Keratinocyte (primary cell): ENCODE data around the gene MAP3K4. TPM values are rescaled to one million over a fixed set of nuclear protein-coding genes. Genes with fewer than 3 reads are reported as not detected.

Experiments
- DNase-seq: peaks from one replicate; pipeline ENCODE4 v3.0.0-alpha.2; 2011; ENCODE audit warnings: low read depth, missing footprints, low spot score
- FAIRE-seq: peaks from 2 replicates; lab custom pipeline; 2011; peaks lifted over from hg19 to GRCh38; lab: Jason Lieb, UNC
- H2AFZ ChIP-seq: 2 replicates; pipeline ENCODE4 v1.6.0; 2012; ENCODE audit warnings: low read length, control low read depth, inconsistent platforms; ENCODE audit not compliant: control insufficient read depth
- H3K27ac ChIP-seq: 2 replicates; pipeline ENCODE4 v1.5.1; 2011; ENCODE audit warnings: low read length; ENCODE audit not compliant: control insufficient read depth, insufficient read depth
- H3K27me3 ChIP-seq: 3 replicates; pipeline ENCODE4 v1.6.0; 2011; ENCODE audit warnings: low read length; ENCODE audit not compliant: control insufficient read depth, insufficient read depth; ENCODE audit errors: extremely low read depth
- H3K36me3 ChIP-seq, 2 experiments: 2 replicates in 1 of 2; 3 replicates in 1 of 2; pipeline ENCODE4 v1.5.1; 2011; ENCODE audit warnings: low read length in 2 of 2, mild to moderate bottlenecking in 1 of 2; ENCODE audit not compliant: control insufficient read depth in 2 of 2, insufficient read depth in 2 of 2; ENCODE audit errors: extremely low read depth in 1 of 2
- H3K4me1 ChIP-seq: 3 replicates; pipeline ENCODE4 v1.5.1; 2011; ENCODE audit warnings: low read length; ENCODE audit not compliant: control insufficient read depth, insufficient read depth; ENCODE audit errors: extremely low read depth
- H3K4me2 ChIP-seq: 3 replicates; pipeline ENCODE4 v1.6.0; 2011; ENCODE audit warnings: low read depth, low read length; ENCODE audit not compliant: control insufficient read depth, insufficient read depth; ENCODE audit errors: extremely low read depth
- H3K4me3 ChIP-seq, 3 experiments: fragments of 200-600 bp in 1 of 3; sonication (generic) in 1 of 3; 2 replicates in 2 of 3; 3 replicates in 1 of 3; pipeline ENCODE4 v1.5.1; 2011 to 2016; ENCODE audit warnings: low read length in 3 of 3, mild to moderate bottlenecking in 3 of 3, control low read depth in 2 of 3, inconsistent platforms in 1 of 3, low read depth in 1 of 3, mixed read lengths in 1 of 3, mixed run types in 1 of 3, moderate library complexity in 1 of 3; ENCODE audit not compliant: control insufficient read depth in 2 of 3, insufficient read depth in 2 of 3; ENCODE audit errors: extremely low read depth in 1 of 3
- H3K79me2 ChIP-seq: 2 replicates; pipeline ENCODE4 v1.6.0; 2012; ENCODE audit warnings: low read length; ENCODE audit not compliant: control insufficient read depth, insufficient read depth
- H3K9ac ChIP-seq: 3 replicates; pipeline ENCODE4 v1.6.0; 2011; ENCODE audit warnings: low read length; ENCODE audit not compliant: control insufficient read depth, insufficient read depth; ENCODE audit errors: extremely low read depth
- H3K9me1 ChIP-seq: 3 replicates; pipeline ENCODE4 v1.6.0; 2011; ENCODE audit warnings: low read length; ENCODE audit not compliant: control insufficient read depth, insufficient read depth; ENCODE audit errors: extremely low read depth
- H3K9me3 ChIP-seq: 2 replicates; pipeline ENCODE4 v1.5.1; 2012; ENCODE audit warnings: low read depth, low read length; ENCODE audit not compliant: control insufficient read depth
- H4K20me1 ChIP-seq: 3 replicates; pipeline ENCODE4 v1.6.0; 2011; ENCODE audit warnings: low read length; ENCODE audit not compliant: control insufficient read depth, insufficient read depth; ENCODE audit errors: extremely low read depth
- CTCF ChIP-seq, 3 experiments: IDR thresholded peaks in 1 of 3; conservative IDR thresholded peaks in 1 of 3; optimal IDR thresholded peaks in 1 of 3; 2 replicates in 2 of 3; 3 replicates in 1 of 3; pipeline versions ENCODE3 to v1.5.1; 2011; ENCODE audit warnings: low read length in 3 of 3, mild to moderate bottlenecking in 3 of 3, moderate library complexity in 2 of 3, control low read depth in 1 of 3, inconsistent platforms in 1 of 3; ENCODE audit not compliant: insufficient read depth in 2 of 3; ENCODE audit errors: extremely low read depth in 1 of 3
- EZH2 ChIP-seq: IDR thresholded peaks from one replicate; pipeline ENCODE4 v1.6.1; 2012; ENCODE audit warnings: inconsistent platforms, mild to moderate bottlenecking, low read length, moderate library complexity
- dilution Hi-C: fragments of 300-500 bp; cut with MboI; formaldehyde crosslinking; loops from one replicate; pipeline ENCODE4 v1.7.0; 2020; ENCODE audit warnings: low sequenced_read_pairs; ENCODE audit not compliant: extremely low pct_ligation_motif_present
- polyA plus RNA-seq, 5 experiments: library from polyadenylated mRNA; depleted of rRNA in 3 of 5; stranded (reverse) in 3 of 5; stranded (forward) in 1 of 5; unstranded in 1 of 5; fragments of >200 nt; gene quantifications; 1 replicate in 1 of 5; 2 replicates in 3 of 5; 3 replicates in 1 of 5; pipeline versions ENCODE4 v1.2.1 to v1.2.3, GENCODE V29; 2011 to 2012; ENCODE audit warnings: missing spikeins in 2 of 5, low read depth in 1 of 5, low replicate concordance in 1 of 5

The MAP3K4 gene
- polyA plus RNA-seq, 1 donor (not counting 4 experiments of a cell fraction or from before 2014, with no cell fraction given), result 12.8 TPM

DNA sequence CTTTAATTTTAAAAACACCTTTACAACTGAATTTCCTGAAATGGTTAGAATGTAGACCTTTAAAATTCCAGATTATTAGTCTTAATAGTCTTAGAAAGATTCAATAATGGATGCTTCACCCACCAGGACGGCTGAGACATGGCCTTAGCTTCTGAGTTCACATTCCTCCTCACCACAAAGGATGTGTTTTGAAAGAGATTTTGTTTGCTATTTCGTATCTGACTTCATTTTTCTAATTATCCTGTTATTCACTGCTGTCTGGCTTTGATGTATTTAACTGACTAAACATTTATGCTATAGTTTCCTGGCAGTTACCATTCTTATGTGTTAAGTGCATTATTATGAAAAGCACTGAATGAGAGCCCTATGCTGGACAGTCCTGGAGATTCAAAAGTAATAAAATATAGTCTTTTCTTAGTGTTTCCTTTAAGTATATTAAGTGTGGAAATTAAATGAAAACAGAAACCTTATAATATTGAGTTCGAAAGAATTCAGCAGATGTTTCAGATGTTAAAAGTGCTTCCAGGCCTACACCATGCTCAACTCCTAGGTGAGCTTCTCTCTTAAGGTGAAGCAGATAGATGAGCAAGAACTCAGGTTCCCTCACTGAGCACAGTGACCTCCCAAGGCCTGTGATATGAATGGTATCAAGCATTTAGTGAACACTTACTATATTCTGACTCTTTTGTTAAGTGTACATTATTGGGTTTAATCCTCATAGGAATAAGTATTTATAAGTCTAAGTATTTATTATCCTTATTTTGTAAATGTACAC is 40.3 kb downstream of the MAP3K4 start:
- peak overlapping the region; percentile 48 for H3K27ac ChIP-seq
- H3K79me2 ChIP-seq, result peaks cover 35% of the 10 kb centered on the region

DNA sequence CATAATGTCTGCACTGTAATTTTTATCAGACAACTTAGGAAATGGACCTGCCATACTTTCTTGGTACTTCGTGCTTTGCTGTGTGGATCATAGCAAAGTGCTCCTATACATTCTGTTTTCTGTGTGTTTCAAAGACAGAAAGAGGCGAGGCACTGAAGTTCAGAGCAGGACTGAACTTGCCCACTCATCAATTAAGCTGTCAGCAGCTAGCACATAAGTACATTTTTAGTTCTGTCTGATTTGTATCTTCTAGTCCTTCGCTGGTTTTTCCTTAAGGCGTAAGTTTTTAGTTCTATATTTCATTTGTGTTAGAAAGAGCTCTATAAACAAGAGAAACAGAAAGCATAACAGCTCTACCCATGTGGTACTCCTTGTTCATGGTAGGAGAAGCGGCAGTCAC is 42.1 kb downstream of the MAP3K4 start:
- FAIRE-seq (peak; percentile 93), DNase-seq (no peak)
- no peaks in the 10 kb centered on the region for H4K20me1 ChIP-seq
- H3K27ac ChIP-seq, result peak overlapping the region; percentile 76
- no peaks in the 10 kb centered on the region for H3K9me3 ChIP-seq
- peak overlapping the region; percentile 55 for H2AFZ ChIP-seq
- peak overlapping the region; percentile 85 for H3K4me2 ChIP-seq
- peaks cover 48% of the 10 kb centered on the region for H3K4me1 ChIP-seq
- H3K9ac ChIP-seq, result peak overlapping the region; percentile 60
- no peaks in the 10 kb centered on the region for H3K27me3 ChIP-seq
- H3K36me3 ChIP-seq, result no peaks in the 10 kb centered on the region
- peaks cover 31% of the 10 kb centered on the region for H3K79me2 ChIP-seq
- no peak for TF ChIP-seq CTCF (optimal IDR thresholded peaks at IDR 0.05 in 1 of 3, IDR thresholded peaks at IDR 0.05 in 1 of 3, conservative IDR thresholded peaks at IDR 0.05 in 1 of 3; ENCODE audit: extremely low read depth in 1 of 3, insufficient read depth in 2 of 3, low read length in 3 of 3)
- no peak for TF ChIP-seq EZH2
- H3K9me1 ChIP-seq, result no peaks in the 10 kb centered on the region
- H3K4me3 ChIP-seq, result peak overlapping the region in 2 of 3 experiments; percentile 12 to 63
- dilution Hi-C loops, result no loop called here

More for the DNA sequence above, 40.3 kb downstream of the MAP3K4 start:
- Histone ChIP-seq H3K36me3 (no peaks in the 10 kb centered on the region), H2AFZ (no peak overlapping the region), H3K27me3 (no peaks in the 10 kb centered on the region), H3K9me3 (no peaks in the 10 kb centered on the region), H3K4me1 (peaks cover 37% of the 10 kb centered on the region), H3K9me1 (no peaks in the 10 kb centered on the region), H3K9ac (no peak overlapping the region), H3K4me3 (peak overlapping the region in 1 of 3 experiments; percentile 13), H3K4me2 (peak overlapping the region; percentile 74), H4K20me1 (no peaks in the 10 kb centered on the region)
- dilution Hi-C loops, result no loop called here
- no peak for FAIRE-seq
- TF ChIP-seq CTCF (optimal IDR thresholded peaks at IDR 0.05 in 1 of 3, IDR thresholded peaks at IDR 0.05 in 1 of 3, conservative IDR thresholded peaks at IDR 0.05 in 1 of 3; ENCODE audit: extremely low read depth in 1 of 3, insufficient read depth in 2 of 3, low read length in 3 of 3) (no peak), EZH2 (no peak)
- DNase-seq, result no peak
